HG03175 (cell line): ENCODE measurements around the gene INPP5K.
A peak's percentile ranks its signal among the peaks of the same experiment; 100 is the strongest.
"Not testable (repeated sequence)": the region's sequence is repeated elsewhere in the genome, so short reads cannot be mapped to it uniquely, and the experiment has no call there.

Experiments
- ATAC-seq: cut with Tn5 transposase; IDR thresholded peaks from one replicate; pipeline ENCODE4 v1.9.1; 2021; ENCODE audit warnings: mild to moderate bottlenecking, moderate library complexity; ENCODE audit not compliant: unreplicated experiment

Gene INPP5K

DNA sequence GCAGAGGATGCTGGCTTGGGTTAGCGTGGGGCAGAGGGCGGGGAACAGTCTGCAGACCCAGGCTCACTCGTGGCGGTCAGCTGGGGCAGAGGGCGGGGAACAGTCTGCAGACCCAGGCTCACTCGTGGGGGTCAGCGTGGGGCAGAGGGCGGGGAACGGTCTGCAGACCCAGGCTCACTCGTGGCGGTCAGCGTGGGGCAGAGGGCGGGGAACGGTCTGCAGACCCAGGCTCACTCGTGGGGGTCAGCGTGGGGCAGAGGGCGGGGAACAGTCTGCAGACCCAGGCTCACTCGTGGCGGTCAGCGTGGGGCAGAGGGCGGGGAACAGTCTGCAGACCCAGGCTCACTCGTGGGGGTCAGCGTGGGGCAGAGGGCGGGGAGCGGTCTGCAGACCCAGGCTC is 7.7 kb downstream of the INPP5K start:
- not testable (repeated sequence) for ATAC-seq

DNA sequence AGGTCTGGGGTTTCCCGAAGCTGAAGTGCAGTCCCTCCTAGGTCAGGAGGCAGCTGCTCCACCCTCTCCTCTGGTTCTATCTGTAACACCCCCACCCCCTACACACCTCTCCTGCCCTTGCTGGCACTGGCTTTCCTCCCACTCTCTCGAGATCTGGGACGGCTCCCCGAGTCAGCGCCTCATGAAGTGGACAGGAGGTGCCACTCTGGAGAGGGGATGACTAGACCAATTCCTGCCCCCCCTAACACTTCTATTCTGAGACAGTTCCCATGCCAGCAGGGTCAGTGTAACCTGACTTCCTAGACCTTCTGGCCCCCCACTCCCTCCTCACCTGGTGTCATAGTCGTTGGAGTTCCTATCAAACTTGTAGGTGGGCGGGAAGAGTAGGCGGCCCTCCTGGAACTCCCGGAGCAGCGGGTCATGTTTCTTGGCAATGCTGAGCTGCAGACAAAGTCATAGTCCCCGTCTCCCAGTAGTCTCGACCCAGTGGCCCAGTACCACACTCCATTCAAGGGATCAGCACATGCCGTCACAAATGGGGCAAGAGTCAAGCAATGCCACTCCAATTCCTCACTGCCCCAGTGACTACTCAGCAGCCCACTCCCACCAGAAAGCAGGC is 9.7 kb downstream of the INPP5K start:
- ATAC-seq: no peak

GRCh38 chr17:1505586-1505985 is 10.8 kb downstream of the INPP5K start:
- ATAC-seq: no peak

GRCh38 chr17:1504866-1505265 is 11.5 kb downstream of the INPP5K start:
- ATAC-seq: no peak

GRCh38 chr17:1503699-1504098 is 12.7 kb downstream of the INPP5K start:
- no peak for ATAC-seq

DNA sequence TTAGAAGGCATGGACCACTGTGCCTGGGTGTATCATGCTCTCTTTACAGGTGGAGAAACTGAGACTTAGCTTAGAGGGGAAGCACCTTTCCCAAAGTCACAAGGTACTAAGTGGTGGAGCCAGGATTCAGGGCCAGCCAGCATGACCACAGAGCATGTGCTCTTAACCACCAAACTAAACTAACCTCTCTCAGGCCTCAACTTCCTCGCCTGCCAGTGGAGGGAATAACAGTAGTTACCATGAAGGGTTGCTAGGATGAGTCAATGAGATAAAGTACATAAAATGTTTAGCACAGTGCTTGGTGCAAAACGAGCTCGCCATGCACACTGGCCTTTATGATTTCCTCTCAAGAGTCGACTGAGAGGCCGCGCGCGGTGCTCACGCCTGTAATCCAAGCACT is 17.5 kb downstream of the INPP5K start:
- no peak for ATAC-seq

DNA sequence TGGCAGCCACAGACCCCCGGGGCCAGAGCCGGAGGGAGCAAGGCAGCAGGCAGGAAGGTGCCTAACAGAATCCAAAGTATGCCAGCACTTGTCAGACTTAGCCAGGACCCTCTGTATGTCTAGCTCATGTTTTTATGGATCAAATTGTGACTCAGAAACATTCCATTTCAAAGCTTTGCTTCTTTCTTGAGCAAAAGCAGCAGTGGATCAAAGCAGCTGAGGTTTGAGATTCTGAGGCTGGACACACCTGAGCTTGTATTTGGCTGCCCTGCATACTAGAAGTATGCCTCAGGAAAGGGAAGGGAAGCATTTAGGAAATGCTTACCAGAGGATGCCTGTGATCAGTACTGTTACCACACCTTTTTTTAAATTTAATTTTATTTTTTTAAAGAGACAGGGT is 18.2 kb downstream of the INPP5K start:
- ATAC-seq: no peak

- ATAC-seq: no peak
Measured at GRCh38 chr17:1497831-1498230, 18.6 kb downstream of the INPP5K start.

- no peak for ATAC-seq
Measured at GRCh38 chr17:1496869-1497268, 19.5 kb downstream of the INPP5K start.

DNA sequence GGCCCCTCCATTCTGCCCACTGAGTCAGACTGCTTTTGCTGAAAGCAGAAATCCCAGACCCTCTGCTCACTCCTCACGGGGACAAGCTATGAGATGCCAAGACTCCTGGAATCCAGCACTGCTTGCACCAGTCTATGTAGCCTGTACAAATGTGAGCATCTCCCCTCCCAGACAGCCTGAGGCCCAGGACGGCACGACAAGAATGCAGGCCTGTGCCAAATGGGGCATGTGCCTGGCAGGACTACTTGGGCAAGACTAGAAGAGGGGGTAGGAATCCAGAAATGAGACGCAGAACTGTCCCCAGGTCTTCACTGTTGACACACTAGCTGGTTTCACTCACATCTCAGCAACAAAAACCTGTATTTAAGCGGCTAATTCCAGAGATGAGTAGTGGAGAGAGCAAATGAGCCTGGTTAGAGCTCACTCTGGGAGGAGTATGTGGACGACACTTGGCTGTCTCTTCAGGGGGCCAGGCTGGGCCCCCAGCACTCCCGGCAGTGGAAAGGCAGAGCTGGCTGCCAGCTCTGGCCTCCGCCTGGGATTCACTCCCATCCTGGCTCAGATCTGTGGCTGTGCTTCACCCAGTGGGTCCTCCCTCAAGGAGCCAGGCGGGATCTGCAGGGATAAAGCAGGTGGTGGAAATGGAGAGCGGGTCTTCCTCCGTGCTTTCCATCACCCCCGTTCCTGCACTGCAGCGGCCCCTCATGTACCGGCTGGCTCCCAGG is 21.0 kb downstream of the INPP5K start:
- no peak for ATAC-seq

- no peak for ATAC-seq
Measured at GRCh38 chr17:1494736-1495253, 21.6 kb downstream of the INPP5K start.

DNA sequence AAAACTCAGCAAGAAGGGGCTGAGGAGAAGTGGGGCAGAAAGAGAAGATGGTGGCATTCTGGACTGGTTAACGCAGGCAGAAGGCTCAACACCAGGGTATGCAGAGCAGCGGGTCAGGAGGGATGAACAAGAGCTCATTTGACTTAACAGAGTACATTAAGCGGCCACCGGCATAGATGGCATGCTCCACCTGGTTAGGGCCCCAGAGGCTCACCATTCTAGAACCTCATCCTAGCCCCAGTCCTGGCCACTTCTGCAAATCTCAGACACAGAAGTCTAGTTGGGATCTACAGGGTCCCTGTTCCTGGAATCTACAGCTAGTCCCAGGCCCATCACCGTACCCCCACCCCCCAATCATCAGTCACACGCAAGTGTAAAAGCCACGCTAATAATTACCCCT is 22.2 kb downstream of the INPP5K start:
- ATAC-seq: no peak

DNA sequence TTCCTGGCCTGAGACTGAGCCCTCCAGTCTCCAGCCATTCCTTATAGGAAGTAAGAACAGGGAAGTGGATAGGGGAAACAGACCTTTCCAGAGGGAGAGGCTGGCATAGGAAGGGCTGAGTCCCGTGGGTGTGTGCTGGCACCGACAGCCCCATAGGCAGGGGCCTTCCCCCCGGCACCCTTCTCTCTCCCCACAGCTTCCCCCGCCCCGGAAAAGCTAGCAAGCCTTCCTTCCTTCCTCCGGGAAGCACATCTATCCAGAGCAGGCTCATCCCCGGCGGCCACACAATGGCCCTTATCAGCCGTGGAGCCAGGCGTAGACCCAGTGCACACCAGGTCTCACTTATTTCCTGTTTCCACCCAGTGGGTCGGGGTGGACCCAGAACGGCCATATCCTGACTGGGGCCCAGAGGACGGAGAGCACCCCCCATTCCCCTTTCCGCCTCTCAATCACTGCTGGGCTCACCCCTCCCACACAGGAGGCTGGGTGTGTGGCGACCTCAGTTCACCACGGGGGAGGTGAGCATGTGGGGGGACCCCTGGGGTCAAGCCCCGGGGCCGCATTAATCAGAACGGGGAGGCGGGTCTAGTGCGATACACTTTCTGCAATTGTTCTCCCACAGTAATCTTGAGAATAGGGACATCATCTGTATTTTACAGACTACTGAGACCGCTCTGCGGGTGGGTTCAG is 23.0 kb downstream of the INPP5K start:
- ATAC-seq: no peak

GRCh38 chr17:1492249-1493206 is 23.9 kb downstream of the INPP5K start, which contains the start of gene MYO1C:
Gene MYO1C (minus strand): TSS chr17:1492686. CDS start chr17:1492487, 199 bp downstream.
- ATAC-seq: no peak

- peak; percentile 38 for ATAC-seq
Measured at GRCh38 chr17:1491443-1492248, 24.8 kb downstream of the INPP5K start.

- peak; percentile 40 for ATAC-seq
Measured at GRCh38 chr17:1490643-1491442, 25.6 kb downstream of the INPP5K start.

DNA sequence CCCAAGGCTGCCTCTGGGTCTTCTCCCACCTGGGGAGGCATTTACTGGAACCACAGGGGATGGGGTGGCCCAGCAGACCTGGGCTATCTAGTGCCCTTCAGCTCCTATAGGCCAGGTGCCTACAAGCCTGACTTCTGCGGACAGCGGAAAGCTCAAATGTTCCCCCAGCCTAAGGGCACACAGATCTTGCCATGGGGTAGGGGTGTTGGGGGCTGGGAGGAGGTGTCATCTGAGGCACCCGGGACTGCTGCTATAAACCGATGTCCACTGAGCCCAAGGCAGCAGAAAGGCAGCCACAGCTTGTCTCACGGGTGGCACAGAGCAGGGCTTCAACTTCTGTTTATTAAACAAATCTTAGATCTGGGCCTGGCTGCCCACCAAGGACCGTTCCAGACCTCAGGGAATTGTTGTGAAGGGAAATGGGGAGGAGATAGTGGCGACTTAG is 27.6 kb downstream of the INPP5K start:
- ATAC-seq: no peak

DNA sequence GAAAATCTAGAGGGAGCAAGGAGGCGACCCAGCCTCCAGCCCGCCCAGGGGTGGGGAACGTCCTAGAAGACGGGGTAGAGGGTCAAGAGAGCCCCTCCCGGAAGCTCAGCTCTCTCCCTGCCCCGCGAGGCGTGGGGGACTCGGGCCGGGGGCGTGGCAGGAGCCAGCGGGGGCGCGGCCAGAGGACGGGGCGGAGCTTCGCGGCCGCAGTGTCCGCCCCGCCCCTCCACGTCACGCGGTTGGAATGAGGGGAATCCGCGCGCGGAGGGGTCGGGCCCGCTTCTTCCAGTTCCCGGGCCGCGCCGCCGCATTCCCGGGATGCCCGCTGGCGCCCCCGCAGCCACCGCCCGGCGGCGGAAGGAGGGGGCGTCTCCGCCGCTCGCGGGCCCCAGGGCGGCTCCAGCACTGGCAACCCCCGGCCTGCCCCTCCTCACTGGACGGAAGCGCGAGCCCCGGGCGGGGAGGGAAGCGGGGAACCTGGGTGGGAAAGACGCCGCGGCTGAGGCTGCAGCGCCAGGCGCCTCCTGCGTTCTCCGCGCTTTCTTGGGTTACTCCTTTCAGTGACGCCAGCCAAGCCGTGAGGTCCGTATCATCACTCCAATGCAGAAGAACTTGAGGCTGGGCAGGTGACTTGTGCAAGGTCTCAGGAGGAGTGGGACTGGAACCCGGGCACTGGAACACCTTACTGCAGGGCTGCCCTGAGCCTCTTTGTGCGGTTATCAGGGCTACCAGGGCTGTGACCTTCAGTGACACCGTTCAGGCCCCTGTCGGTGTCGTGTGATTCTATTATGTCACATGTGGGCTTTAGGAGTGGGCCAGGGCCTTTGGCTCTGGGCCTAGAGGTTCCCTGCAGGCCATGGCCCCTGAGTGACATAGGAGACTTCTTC is 28.2 kb downstream of the INPP5K start:
- ATAC-seq: peak; percentile 31
